Effector memory CD8-positive, alpha-beta T cell (primary cell): ENCODE measurements around the gene SLC25A10.
"Not testable (repeated sequence)": the region's sequence is repeated elsewhere in the genome, so short reads cannot be mapped to it uniquely, and the experiment has no call there.

Source experiments
- ATAC-seq: fragments of 150-1000 bp; cut with Tn5 transposase; replicated peaks from 2 replicates; pipeline ENCODE4 v1.10.0; 2021; ENCODE audit warnings: mild to moderate bottlenecking, moderate library complexity
- DNase-seq, 3 experiments: peaks; one replicate each; pipeline ENCODE4 v3.0.0; 2021
- H3K27ac Mint-ChIP-seq, 2 donors: one replicate each; pipeline ENCODE4 v1.8.0; 2022; ENCODE audit warnings: mild to moderate bottlenecking in 2 of 2, mixed read lengths in 2 of 2, moderate library complexity in 2 of 2
- H3K27me3 Mint-ChIP-seq, 2 donors: one replicate each; pipeline ENCODE4 v1.8.0; 2022; ENCODE audit warnings: mixed read lengths in 2 of 2
- H3K36me3 Mint-ChIP-seq: one replicate; pipeline ENCODE4 v1.8.0; 2022; ENCODE audit warnings: mild to moderate bottlenecking, moderate library complexity, mixed read lengths; ENCODE audit not compliant: insufficient read depth
- H3K4me1 Mint-ChIP-seq, 2 donors: one replicate each; pipeline ENCODE4 v1.8.0; 2022; ENCODE audit warnings: low read depth in 2 of 2, mixed read lengths in 2 of 2
- H3K4me3 Mint-ChIP-seq, 2 donors: one replicate each; pipeline ENCODE4 v1.8.0; 2022; ENCODE audit warnings: mild to moderate bottlenecking in 2 of 2, mixed read lengths in 2 of 2, moderate library complexity in 2 of 2
- H3K9me3 Mint-ChIP-seq, 2 donors: one replicate each; pipeline ENCODE4 v1.8.0; 2022; ENCODE audit warnings: mixed read lengths in 2 of 2

The SLC25A10 gene

GRCh38 chr17:81727324-81728031, 15.4 kb downstream of the SLC25A10 start:
- ATAC-seq, result no peak
- no peak overlapping the region for H3K4me3 Mint-ChIP-seq
- H3K9me3 Mint-ChIP-seq, result no peaks in the 10 kb centered on the region
- no peak overlapping the region for H3K27ac Mint-ChIP-seq
- H3K27me3 Mint-ChIP-seq, result peaks cover 3 to 32% of the 10 kb centered on the region in 2 donors
- no peaks in the 10 kb centered on the region for H3K36me3 Mint-ChIP-seq
- H3K4me1 Mint-ChIP-seq, result no peaks in the 10 kb centered on the region
- DNase-seq, result no peak

- H3K9me3 Mint-ChIP-seq, result no peaks in the 10 kb centered on the region
- peaks cover 4% of the 10 kb centered on the region for H3K36me3 Mint-ChIP-seq
- peak; percentile 88 for ATAC-seq
- H3K4me3 Mint-ChIP-seq, result no peak overlapping the region
- H3K27me3 Mint-ChIP-seq, result peaks cover 19 to 62% of the 10 kb centered on the region in 2 donors
- peak; percentile 39 to 55 (median 51) for DNase-seq
- peaks cover 5 to 10% of the 10 kb centered on the region in 2 donors for H3K4me1 Mint-ChIP-seq
- H3K27ac Mint-ChIP-seq, result no peak overlapping the region
These were observed 21.7 kb downstream of the SLC25A10 start for GRCh38 chr17:81733507-81734404.

- DNase-seq (no peak), ATAC-seq (no peak)
- Mint-ChIP-seq H3K9me3 (no peaks in the 10 kb centered on the region), H3K27ac (no peak overlapping the region), H3K4me1 (peaks cover 5 to 10% of the 10 kb centered on the region in 2 donors), H3K4me3 (no peak overlapping the region), H3K27me3 (peaks cover 19 to 65% of the 10 kb centered on the region in 2 donors), H3K36me3 (peaks cover 4% of the 10 kb centered on the region)
These were observed 22.6 kb downstream of the SLC25A10 start for GRCh38 chr17:81734405-81735263.

GRCh38 chr17:81735264-81736102, 23.4 kb downstream of the SLC25A10 start:
- peaks cover 4% of the 10 kb centered on the region for H3K36me3 Mint-ChIP-seq
- DNase-seq, result no peak
- no peaks in the 10 kb centered on the region for H3K9me3 Mint-ChIP-seq
- peak overlapping the region in 1 of 2 donors; percentile 57 for H3K4me3 Mint-ChIP-seq
- ATAC-seq, result peak; percentile 48
- peaks cover 5 to 10% of the 10 kb centered on the region in 2 donors for H3K4me1 Mint-ChIP-seq
- H3K27ac Mint-ChIP-seq, result no peak overlapping the region
- peaks cover 19 to 64% of the 10 kb centered on the region in 2 donors for H3K27me3 Mint-ChIP-seq

GRCh38 chr17:81737947-81738800, 26.1 kb downstream of the SLC25A10 start:
- peaks cover 8 to 10% of the 10 kb centered on the region in 2 donors for H3K4me1 Mint-ChIP-seq
- no peak overlapping the region for H3K27ac Mint-ChIP-seq
- H3K4me3 Mint-ChIP-seq, result no peak overlapping the region
- no peaks in the 10 kb centered on the region for H3K9me3 Mint-ChIP-seq
- H3K27me3 Mint-ChIP-seq, result peaks cover 9 to 54% of the 10 kb centered on the region in 2 donors
- ATAC-seq (no peak), DNase-seq (no peak)
- H3K36me3 Mint-ChIP-seq, result peaks cover 7% of the 10 kb centered on the region

GRCh38 chr17:81738801-81739393, 26.8 kb downstream of the SLC25A10 start:
- Mint-ChIP-seq H3K27me3 (peaks cover 2 to 47% of the 10 kb centered on the region in 2 donors), H3K27ac (no peak overlapping the region), H3K4me3 (no peak overlapping the region), H3K36me3 (peaks cover 7% of the 10 kb centered on the region), H3K9me3 (no peaks in the 10 kb centered on the region), H3K4me1 (peaks cover 3 to 5% of the 10 kb centered on the region in 2 donors)
- DNase-seq (no peak), ATAC-seq (no peak)

- not testable (repeated sequence) for H3K27ac Mint-ChIP-seq, H3K4me3 Mint-ChIP-seq, H3K4me1 Mint-ChIP-seq, H3K9me3 Mint-ChIP-seq, DNase-seq, H3K36me3 Mint-ChIP-seq, ATAC-seq
- H3K27me3 Mint-ChIP-seq, result peaks cover 0 to 43% of the 10 kb centered on the region in 2 donors
These were observed 27.5 kb downstream of the SLC25A10 start for GRCh38 chr17:81739593-81739992.

GRCh38 chr17:81740395-81740961, 28.4 kb downstream of the SLC25A10 start:
- DNase-seq, result no peak
- peaks cover 0 to 41% of the 10 kb centered on the region in 2 donors for H3K27me3 Mint-ChIP-seq
- H3K9me3 Mint-ChIP-seq, result no peaks in the 10 kb centered on the region
- peaks cover 3 to 5% of the 10 kb centered on the region in 2 donors for H3K4me1 Mint-ChIP-seq
- ATAC-seq, result no peak
- H3K4me3 Mint-ChIP-seq, result no peak overlapping the region
- H3K36me3 Mint-ChIP-seq, result peaks cover 7% of the 10 kb centered on the region
- no peak overlapping the region for H3K27ac Mint-ChIP-seq

- H3K4me3 Mint-ChIP-seq, result no peak overlapping the region
- H3K4me1 Mint-ChIP-seq, result peaks cover 0 to 3% of the 10 kb centered on the region in 2 donors
- no peaks in the 10 kb centered on the region for H3K9me3 Mint-ChIP-seq
- H3K27ac Mint-ChIP-seq, result no peak overlapping the region
- H3K36me3 Mint-ChIP-seq, result peaks cover 7% of the 10 kb centered on the region
- ATAC-seq (no peak), DNase-seq (no peak)
- H3K27me3 Mint-ChIP-seq, result peaks cover 0 to 34% of the 10 kb centered on the region in 2 donors
These were observed 29.0 kb downstream of the SLC25A10 start for GRCh38 chr17:81741049-81741593.

GRCh38 chr17:81741594-81742452, 29.7 kb downstream of the SLC25A10 start:
- H3K27ac Mint-ChIP-seq, result no peak overlapping the region
- no peak for ATAC-seq
- peaks cover 7% of the 10 kb centered on the region for H3K36me3 Mint-ChIP-seq
- peaks cover 0 to 3% of the 10 kb centered on the region in 2 donors for H3K4me1 Mint-ChIP-seq
- H3K27me3 Mint-ChIP-seq, result peaks cover 0 to 34% of the 10 kb centered on the region in 2 donors
- DNase-seq, result no peak
- H3K9me3 Mint-ChIP-seq, result no peaks in the 10 kb centered on the region
- H3K4me3 Mint-ChIP-seq, result no peak overlapping the region
